Erythroblast (primary cell): ENCODE measurements around the gene RNLS.

ENCODE experiments used
- DNase-seq, 2 experiments: peaks; one replicate each; lab custom pipeline; 2025; lab: John Stamatoyannopoulos, UW
- GATA1 ChIP-seq: IDR thresholded peaks from 2 replicates; pipeline ENCODE4 v1.6.1; 2011; ENCODE audit warnings: low read depth, mild to moderate bottlenecking, control low read depth, low read length, moderate library complexity
- POLR2A ChIP-seq: IDR thresholded peaks from 2 replicates; pipeline ENCODE4 v1.6.1; 2011; ENCODE audit warnings: mild to moderate bottlenecking, low read length

The RNLS gene

DNA sequence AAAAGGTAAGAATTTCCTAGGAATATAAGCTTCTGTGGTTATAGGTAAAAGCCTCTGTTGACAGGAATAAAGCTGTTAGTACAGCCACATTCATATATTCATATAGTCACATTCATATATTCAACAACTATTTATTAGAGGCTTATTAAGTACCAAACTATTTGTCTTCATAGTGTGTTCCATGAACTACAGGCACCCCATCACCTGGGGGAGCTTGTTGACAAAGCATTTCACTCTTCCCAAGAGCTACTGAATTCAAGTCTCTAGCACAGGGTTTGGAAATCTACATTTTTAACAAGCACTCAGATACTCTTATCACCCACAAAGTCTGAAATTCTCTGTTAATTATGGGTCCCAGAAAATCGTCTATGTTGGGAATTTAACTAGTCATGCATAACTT lies 110.6 kb downstream of the RNLS start:
- TF ChIP-seq GATA1, result no peak
- TF ChIP-seq POLR2A, result no peak
- DNase-seq, result no peak

DNA sequence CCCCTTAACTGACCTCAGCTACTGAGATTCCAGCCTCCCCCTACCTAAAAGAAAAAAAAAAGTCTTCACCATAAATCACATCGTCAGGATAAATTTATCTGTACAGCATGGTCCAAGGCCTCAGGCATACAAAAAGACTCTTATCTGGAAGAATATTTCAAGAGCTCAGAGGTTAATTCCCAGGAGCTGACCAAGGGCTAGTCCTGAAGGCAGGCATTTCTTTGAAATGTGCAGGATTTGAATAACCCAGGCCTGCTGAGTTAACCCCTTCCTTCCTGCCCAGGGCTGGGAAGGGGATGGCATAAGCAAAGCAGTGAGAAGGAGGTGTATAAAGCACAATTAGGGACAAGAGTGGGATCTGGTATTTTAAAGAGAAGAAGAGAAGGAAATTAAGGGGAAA lies 111.2 kb downstream of the RNLS start:
- TF ChIP-seq POLR2A (no peak), GATA1 (no peak)
- DNase-seq, result no peak

DNA sequence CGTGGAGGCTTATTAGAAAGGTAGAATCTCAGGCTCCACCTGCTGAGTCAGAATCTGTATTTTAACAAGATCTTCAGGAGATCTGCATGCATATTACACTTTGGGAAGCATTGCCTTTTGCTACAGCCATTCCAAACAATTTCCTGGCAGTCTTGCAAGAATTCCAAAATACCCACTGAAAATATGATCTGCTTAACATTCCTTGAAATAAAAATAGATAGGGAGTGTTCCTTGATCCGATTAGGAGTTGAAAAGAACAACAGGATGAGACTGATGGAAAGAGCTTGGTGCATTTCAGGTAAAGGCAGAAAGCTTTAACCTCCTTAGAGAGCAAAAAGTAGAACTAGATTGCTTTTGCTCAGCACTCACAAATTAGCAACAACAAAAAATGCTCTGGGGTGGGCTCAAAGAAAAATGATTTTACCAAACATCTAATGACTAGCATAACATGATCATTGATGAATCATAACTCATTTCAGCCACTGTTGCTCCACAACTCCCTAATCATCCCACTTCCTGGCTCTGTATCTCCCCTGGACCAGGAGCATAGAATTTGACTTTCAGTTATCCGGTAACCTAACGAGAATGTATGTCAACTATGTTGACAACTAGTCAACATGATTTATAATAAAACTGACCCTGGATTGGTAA lies 115.2 kb downstream of the RNLS start:
- no peak for DNase-seq
- TF ChIP-seq GATA1 (no peak), POLR2A (no peak)

GRCh38 chr10:88466786-88467185 lies 116.3 kb downstream of the RNLS start:
- no peak for DNase-seq
- TF ChIP-seq POLR2A, result no peak
- TF ChIP-seq GATA1, result no peak

GRCh38 chr10:88465765-88466164 lies 117.4 kb downstream of the RNLS start:
- no peak for TF ChIP-seq GATA1
- TF ChIP-seq POLR2A, result no peak
- no peak for DNase-seq

- TF ChIP-seq GATA1 (no peak), POLR2A (no peak)
- no peak for DNase-seq
Observed at GRCh38 chr10:88463811-88464210, 119.3 kb downstream of the RNLS start.

DNA sequence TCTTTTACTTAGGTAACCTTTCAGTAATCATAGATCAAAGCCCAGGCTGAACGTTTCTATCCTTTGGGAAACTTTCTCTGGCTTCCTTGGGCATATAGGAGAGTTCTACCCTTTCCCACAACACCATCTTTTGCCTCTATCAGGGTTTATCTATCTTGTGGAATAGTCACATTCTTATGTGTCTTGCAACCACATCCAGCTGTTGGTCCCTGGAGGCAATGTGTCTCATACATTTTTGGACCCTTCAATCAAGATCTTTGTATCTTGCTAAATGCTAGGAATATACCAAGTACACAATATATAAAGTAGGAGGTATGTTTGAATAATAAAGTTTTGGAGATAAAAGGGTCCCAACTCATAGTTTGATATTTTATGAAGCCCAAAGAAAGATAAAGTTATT lies 121.7 kb downstream of the RNLS start:
- no peak for DNase-seq
- no peak for TF ChIP-seq GATA1
- no peak for TF ChIP-seq POLR2A

DNA sequence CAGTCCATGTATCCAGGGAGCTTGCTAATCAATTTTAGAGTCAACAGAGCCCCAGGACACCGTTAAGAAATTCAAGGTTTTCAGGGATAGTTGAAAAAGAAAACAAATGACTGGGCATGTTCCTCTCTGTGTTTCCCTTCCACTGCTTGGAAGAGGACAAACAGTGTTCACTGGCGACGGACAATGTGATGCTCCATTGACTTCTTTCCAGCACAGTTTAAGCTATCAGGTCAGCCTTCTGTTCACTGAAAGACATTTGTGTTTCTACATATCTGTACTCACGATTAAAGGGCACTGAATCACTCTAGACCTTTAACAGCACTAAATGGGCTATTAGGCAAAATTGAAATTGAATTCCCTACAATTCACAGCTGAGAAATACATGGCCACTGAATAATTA lies 123.6 kb downstream of the RNLS start:
- TF ChIP-seq GATA1 (no peak), POLR2A (no peak)
- DNase-seq, result no peak

GRCh38 chr10:88458209-88458608 lies 124.9 kb downstream of the RNLS start:
- TF ChIP-seq POLR2A (no peak), GATA1 (no peak)
- DNase-seq, result no peak

DNA sequence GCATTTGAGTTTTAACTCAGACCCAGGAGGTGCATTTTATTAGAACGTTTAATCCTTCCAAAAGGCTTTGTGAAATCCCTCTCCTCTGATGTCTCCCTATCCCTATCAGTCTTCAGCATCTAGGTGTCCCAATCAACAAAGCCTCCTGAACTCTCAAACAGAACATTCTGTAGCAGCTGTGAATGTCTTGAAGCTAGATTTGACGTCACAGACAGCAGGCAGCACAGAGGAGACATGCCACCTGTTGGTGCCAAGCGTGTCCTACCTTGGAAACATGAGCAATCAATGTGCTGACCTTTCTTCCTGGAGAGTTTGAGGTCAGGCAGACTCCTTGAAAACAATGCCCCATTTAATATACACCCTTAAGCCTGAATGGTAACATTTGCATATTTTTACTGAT lies 125.5 kb downstream of the RNLS start:
- TF ChIP-seq GATA1 (no peak), POLR2A (no peak)
- DNase-seq, result no peak

DNA sequence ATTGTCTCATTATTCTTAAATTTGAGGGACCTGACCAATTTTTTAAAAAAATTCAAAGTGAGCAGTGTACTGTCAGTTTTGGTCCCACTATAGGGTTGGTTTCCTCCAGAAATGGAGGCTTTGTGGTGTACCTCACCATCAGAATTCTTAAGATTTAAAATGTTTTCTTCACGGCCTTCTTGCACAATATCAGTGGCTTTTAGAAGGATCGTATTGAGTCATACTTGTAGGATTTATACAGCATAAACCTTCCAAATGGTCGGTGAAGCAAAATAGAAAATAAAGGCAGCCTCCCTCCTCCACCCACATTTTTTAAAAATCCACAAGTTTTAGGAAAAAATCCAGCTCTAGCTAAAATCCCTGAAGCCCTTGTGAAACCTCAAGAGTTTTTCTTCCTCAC lies 126.4 kb downstream of the RNLS start:
- no peak for DNase-seq

GRCh38 chr10:88455831-88456230 lies 127.3 kb downstream of the RNLS start:
- DNase-seq, result no peak
- TF ChIP-seq GATA1, result no peak
- TF ChIP-seq POLR2A, result no peak

More for the DNA sequence above, 126.4 kb downstream of the RNLS start:
- TF ChIP-seq POLR2A (no peak), GATA1 (no peak)

DNA sequence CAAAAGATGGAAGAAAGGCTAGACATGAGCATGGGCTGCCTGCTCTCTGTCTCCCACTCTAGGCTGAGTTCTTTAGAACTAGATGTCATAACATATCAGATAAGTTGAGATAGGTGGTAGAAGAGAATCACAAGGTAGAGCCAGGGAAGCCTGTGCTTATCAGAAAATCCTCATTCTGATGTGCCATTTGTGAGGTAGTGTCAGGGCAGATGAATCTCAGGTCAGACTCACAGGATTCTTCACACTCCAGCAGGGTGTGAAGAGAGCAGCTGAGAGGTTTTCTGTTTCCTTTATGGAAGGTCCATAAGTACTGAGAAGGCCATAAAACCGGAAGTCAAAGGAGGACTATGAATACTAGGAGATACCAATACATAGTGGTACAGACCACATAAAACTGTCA lies 132.9 kb downstream of the RNLS start:
- TF ChIP-seq POLR2A (no peak), GATA1 (no peak)
- DNase-seq, result no peak

DNA sequence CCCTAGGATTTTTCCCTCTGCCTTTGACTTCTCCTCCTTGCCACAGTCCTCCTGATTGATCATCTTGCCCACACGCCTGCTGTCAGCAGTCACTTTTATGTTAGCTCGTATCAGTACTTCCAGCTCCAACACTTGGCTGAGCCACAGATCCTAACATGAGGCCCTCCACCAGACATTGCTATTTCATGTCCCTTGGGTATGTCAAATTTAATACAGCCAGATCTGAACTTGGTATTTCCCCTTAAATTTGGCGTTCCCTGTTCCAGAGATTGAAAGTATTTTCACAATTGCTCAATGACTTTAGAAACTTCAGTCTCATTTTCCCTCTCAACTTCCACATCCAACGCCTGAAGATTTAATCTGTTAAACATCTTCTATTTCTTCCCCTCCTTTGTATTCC lies 140.4 kb downstream of the RNLS start:
- TF ChIP-seq GATA1, result no peak
- no peak for TF ChIP-seq POLR2A
- DNase-seq, result no peak

GRCh38 chr10:88440541-88440940 lies 142.6 kb downstream of the RNLS start:
- TF ChIP-seq POLR2A (no peak), GATA1 (no peak)
- DNase-seq, result no peak

GRCh38 chr10:88439932-88440331 lies 143.2 kb downstream of the RNLS start:
- no peak for DNase-seq
- TF ChIP-seq POLR2A (no peak), GATA1 (no peak)
